IPS-18c (cell line): Measurements from ENCODE around the gene PDZRN3.

ENCODE experiments used
- H3K4me3 ChIP-seq: 2 replicates; pipeline ENCODE4 v1.7.0; 2013; ENCODE audit warnings: low read depth, mild to moderate bottlenecking, low read length, moderate library complexity; ENCODE audit not compliant: insufficient read depth
- H3K9me3 ChIP-seq: one replicate; pipeline ENCODE4 v1.6.1; 2013; ENCODE audit warnings: mild to moderate bottlenecking, low read length, moderate library complexity; ENCODE audit not compliant: control insufficient read depth, insufficient read depth

PDZRN3 gene

GRCh38 chr3:73520931-73521461, 103.7 kb downstream of the PDZRN3 start:
- no peak overlapping the region for H3K4me3 ChIP-seq
- no peaks in the 10 kb centered on the region for H3K9me3 ChIP-seq

GRCh38 chr3:73516631-73517030, 108.1 kb downstream of the PDZRN3 start:
- H3K9me3 ChIP-seq, result no peaks in the 10 kb centered on the region
- H3K4me3 ChIP-seq, result no peak overlapping the region

- H3K9me3 ChIP-seq, result no peaks in the 10 kb centered on the region
- H3K4me3 ChIP-seq, result no peak overlapping the region
These were observed 111.5 kb downstream of the PDZRN3 start for GRCh38 chr3:73513260-73513659.

- Histone ChIP-seq H3K4me3 (no peak overlapping the region), H3K9me3 (no peaks in the 10 kb centered on the region)
These were observed 112.9 kb downstream of the PDZRN3 start for GRCh38 chr3:73511571-73512525.

DNA sequence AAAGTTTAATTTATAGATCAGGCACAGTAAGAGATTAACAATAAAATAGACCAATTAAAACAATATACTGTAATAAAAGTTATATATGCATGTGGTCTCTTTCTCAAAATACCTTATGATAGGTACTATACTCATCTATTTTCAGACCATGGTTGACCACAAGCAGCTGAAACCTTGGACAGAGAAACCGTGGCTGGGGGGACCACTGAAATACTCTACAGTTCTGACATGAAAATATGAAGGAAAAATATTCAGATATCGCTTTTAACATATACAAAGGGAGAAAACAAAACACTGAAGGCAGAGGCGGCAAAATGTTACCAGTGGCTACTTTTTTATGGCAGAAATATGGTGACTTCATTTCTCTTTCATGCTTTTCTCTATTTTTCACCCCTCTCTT, 114.0 kb downstream of the PDZRN3 start:
- Histone ChIP-seq H3K9me3 (no peaks in the 10 kb centered on the region), H3K4me3 (no peak overlapping the region)

GRCh38 chr3:73510334-73510733, 114.4 kb downstream of the PDZRN3 start:
- Histone ChIP-seq H3K4me3 (no peak overlapping the region), H3K9me3 (no peaks in the 10 kb centered on the region)

GRCh38 chr3:73509816-73510215, 114.9 kb downstream of the PDZRN3 start:
- H3K9me3 ChIP-seq, result no peaks in the 10 kb centered on the region
- H3K4me3 ChIP-seq, result no peak overlapping the region

GRCh38 chr3:73509066-73509465, 115.7 kb downstream of the PDZRN3 start:
- Histone ChIP-seq H3K4me3 (no peak overlapping the region), H3K9me3 (no peaks in the 10 kb centered on the region)

DNA sequence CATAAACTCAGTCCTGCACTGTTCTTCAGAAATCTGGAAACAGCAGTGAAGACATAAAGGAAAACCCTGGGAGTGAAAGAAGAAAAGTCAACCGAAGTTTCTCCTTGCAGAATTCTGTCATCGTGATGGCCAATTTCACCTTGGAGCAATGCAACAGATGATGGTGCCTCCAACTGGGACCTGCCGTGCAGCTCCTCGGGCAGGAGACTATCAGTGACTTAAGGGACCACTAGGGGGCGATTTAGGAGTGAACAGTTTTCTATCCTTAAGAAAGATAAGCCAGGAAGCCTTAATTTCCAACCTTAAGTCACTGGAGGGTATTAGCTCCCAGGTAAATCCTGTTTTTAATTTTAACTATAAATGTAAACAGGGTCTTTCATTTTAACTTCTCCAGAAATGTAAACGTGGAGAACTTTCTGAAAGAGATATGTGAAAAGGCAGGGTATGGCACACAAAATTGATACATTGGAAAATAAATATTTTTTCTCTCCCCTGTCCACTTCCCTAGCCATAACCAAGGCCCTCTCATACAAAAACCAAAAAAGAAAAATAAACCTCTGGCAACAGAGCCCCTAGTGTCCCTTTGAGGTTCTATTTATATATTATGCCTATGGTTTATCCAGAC, 116.3 kb downstream of the PDZRN3 start:
- H3K4me3 ChIP-seq, result no peak overlapping the region
- H3K9me3 ChIP-seq, result no peaks in the 10 kb centered on the region

- H3K4me3 ChIP-seq, result no peak overlapping the region
- no peaks in the 10 kb centered on the region for H3K9me3 ChIP-seq
These were observed 119.9 kb downstream of the PDZRN3 start for GRCh38 chr3:73504852-73505251.

DNA sequence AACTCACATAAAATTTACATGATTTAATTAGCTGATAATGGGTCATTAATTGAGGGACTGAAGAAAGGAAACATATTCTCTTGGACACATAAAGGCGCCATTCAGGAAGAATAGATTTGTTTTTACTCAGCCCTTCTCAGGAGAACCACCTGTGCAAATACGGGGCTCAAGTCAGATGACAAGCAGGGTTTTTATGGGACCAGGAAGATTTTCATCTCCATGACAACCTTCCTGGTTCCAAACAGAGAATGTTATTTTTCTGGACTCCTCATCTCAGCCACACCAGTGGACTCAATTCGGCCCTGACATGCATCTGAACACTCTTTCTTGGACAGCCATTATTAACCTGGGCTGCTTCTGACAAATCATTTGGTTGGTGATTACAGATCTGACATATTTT, 120.5 kb downstream of the PDZRN3 start:
- Histone ChIP-seq H3K9me3 (no peaks in the 10 kb centered on the region), H3K4me3 (no peak overlapping the region)

DNA sequence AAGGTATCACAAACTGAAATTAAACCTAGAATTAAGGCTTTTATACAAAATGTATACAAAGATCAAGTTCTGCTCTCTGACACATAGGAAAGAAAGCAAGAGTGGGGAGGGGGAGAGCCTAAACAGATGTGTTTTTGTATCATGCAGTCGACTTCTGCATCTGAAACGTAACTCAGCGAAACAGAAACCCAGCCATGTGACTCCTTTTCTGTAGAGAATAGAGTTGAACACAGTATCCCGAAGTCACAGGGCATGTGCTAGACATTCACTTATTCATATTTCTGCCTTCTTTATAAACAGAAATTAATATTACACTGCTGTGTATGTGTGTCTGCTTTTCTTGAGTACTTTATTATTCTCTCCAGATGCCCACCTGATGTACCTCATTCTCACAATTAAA, 121.0 kb downstream of the PDZRN3 start:
- no peaks in the 10 kb centered on the region for H3K9me3 ChIP-seq
- no peak overlapping the region for H3K4me3 ChIP-seq

DNA sequence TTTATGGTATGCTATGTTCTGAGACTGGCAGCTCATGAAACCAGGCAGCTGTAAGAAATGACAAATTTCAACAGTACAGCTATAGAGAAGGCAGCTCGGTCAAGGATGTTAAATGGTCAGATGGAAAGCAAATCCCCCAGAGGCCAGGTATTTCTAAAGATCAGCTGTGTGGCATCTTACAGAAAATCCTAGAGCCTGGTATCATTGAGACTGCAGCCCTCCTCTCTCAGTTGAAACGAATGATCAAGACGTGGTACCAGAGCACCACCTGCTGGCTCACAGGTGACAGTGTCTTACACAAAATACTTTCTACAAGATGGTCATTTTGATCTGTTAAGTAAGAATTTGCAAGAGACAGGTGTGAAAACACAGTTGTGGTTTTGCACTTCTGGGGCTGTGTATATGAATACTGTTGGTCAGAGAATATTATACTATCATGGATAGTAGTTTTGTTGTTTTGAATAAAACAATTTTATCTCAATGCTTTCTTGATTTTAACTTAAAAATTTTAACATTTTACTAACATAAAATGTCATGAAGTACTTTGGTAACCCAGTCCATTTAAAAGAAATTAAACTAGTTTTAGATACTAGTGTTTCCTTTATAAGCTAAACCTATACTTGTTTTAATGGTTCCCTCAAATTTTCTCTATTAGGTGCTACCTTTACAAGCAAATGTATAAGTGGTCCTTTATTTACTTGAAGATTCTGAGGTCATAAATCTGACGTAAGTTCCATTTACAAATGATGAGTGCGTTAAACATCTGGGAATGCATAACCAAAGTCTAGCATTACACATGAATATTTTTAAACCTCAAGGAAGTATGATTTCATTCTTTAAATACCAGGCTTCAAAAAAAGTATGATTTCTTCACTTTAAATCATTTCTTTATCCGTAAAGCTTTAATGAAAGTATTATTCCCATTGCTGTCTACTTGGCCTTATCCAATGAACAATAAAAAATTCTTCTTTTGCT, 121.8 kb downstream of the PDZRN3 start:
- H3K4me3 ChIP-seq, result no peak overlapping the region

DNA sequence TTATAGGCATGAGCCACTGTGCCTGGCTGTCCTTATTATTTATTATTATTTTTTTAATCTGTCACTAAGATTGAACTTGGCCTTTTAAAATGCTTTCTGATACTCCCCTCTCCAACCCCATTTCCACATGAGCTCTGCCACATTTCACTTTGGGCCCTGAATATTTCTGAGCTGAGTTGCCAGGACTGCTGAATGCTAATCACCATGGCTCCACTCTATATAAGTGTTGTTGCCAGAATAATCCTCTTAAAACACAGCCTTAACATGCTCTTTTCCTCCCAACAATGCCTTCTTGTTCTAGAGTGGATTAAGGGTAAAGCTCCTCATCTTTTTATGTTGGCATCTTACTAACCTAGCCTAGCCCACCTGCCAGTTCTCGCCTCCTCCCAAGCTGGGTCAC, 124.4 kb downstream of the PDZRN3 start:
- H3K4me3 ChIP-seq, result no peak overlapping the region
- H3K9me3 ChIP-seq, result no peaks in the 10 kb centered on the region

More for the DNA sequence above, 121.8 kb downstream of the PDZRN3 start:
- no peaks in the 10 kb centered on the region for H3K9me3 ChIP-seq

GRCh38 chr3:73499787-73500186, 125.0 kb downstream of the PDZRN3 start:
- no peak overlapping the region for H3K4me3 ChIP-seq
- no peaks in the 10 kb centered on the region for H3K9me3 ChIP-seq

DNA sequence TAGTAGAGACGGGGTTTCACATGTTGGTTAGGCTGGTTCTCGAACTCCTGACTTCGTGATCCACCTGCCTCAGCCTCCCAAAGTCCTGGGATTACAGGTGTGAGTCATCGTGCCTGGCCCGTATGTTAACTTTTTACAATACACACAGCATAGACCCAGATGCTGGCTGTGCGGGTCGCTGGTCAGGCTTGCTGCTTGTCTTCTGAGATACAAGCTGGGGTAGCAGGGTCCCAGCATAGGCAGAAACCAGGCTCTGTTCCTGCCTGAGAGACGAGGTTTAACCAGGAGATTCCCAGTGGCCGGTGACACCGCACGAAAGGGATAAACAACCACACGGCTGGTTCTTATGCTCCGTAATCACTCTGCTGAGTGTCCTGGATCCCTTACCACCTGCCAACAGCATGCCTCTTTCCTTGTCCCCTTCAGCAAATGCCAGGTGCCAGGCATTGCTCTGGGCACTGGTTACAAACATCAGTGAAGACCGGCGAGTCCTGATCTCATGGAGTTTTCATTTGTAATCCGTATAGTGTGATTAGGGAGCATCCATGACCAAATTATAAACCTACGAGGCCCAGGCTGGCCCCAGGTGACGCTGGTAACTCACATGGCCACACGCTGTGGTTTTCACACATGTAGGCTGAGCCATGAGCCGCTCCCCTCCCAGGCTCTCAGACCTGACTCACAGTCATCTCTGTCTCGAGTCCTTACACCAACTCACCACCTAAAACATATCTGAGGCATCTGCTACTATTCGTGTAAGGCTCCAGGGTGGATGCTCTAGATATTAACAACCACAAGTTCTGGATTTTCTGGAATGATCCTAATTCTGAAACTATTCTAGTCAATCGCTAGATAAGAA, 125.7 kb downstream of the PDZRN3 start:
- Histone ChIP-seq H3K4me3 (no peak overlapping the region), H3K9me3 (no peaks in the 10 kb centered on the region)
